AG08395 (cell line): ENCODE measurements around the gene NLGN4Y.

ENCODE experiments used
- DNase-seq: peaks from one replicate; pipeline ENCODE4 v3.0.0; 2012; ENCODE audit warnings: mixed read lengths, low spot score

The NLGN4Y gene

GRCh38 chrY:14644157-14644952 is 120.0 kb downstream of the NLGN4Y start:
- DNase-seq = no peak

GRCh38 chrY:14679181-14679580 is 154.9 kb downstream of the NLGN4Y start:
- DNase-seq = no peak

GRCh38 chrY:14694543-14694942 is 170.2 kb downstream of the NLGN4Y start:
- DNase-seq = no peak

- DNase-seq = no peak
These were observed 183.8 kb downstream of the NLGN4Y start for GRCh38 chrY:14708158-14708557.

- DNase-seq = no peak
These were observed 217.3 kb downstream of the NLGN4Y start for GRCh38 chrY:14741596-14741995.

GRCh38 chrY:14748329-14748728 is 224.0 kb downstream of the NLGN4Y start:
- DNase-seq = no peak

- DNase-seq = no peak
These were observed 231.2 kb downstream of the NLGN4Y start for GRCh38 chrY:14755571-14755970.

GRCh38 chrY:14762903-14763302 is 238.6 kb downstream of the NLGN4Y start:
- no peak for DNase-seq

GRCh38 chrY:14763600-14763999 is 239.3 kb downstream of the NLGN4Y start:
- DNase-seq = no peak

- DNase-seq = no peak
These were observed 253.9 kb downstream of the NLGN4Y start for GRCh38 chrY:14778208-14778607.

- no peak for DNase-seq
These were observed 268.8 kb downstream of the NLGN4Y start for GRCh38 chrY:14793104-14793503.

GRCh38 chrY:14793674-14794073 is 269.3 kb downstream of the NLGN4Y start:
- no peak for DNase-seq

- no peak for DNase-seq
These were observed 273.7 kb downstream of the NLGN4Y start for GRCh38 chrY:14798010-14798409.

- DNase-seq = no peak
These were observed 276.8 kb downstream of the NLGN4Y start for GRCh38 chrY:14801096-14801495.

GRCh38 chrY:14802125-14802524 is 277.8 kb downstream of the NLGN4Y start:
- no peak for DNase-seq

GRCh38 chrY:14804041-14804440 is 279.7 kb downstream of the NLGN4Y start:
- DNase-seq = no peak

- DNase-seq = no peak
These were observed 294.1 kb downstream of the NLGN4Y start for GRCh38 chrY:14818452-14818851.

GRCh38 chrY:14822201-14822600 is 297.9 kb downstream of the NLGN4Y start:
- DNase-seq = no peak

GRCh38 chrY:14822906-14823305 is 298.6 kb downstream of the NLGN4Y start:
- no peak for DNase-seq

GRCh38 chrY:14824583-14824982 is 300.3 kb downstream of the NLGN4Y start:
- no peak for DNase-seq

GRCh38 chrY:14825728-14826127 is 301.4 kb downstream of the NLGN4Y start:
- DNase-seq = no peak

- DNase-seq = no peak
These were observed 304.2 kb downstream of the NLGN4Y start for GRCh38 chrY:14828531-14828930.

- no peak for DNase-seq
These were observed 305.1 kb downstream of the NLGN4Y start for GRCh38 chrY:14829366-14829885.
